ENCODE measurements around the gene EXOC3L4. TPM values are rescaled to one million over a fixed set of nuclear protein-coding genes. Genes with fewer than 3 reads are reported as not detected.
A peak's percentile ranks its signal among the peaks of the same experiment; 100 is the strongest.
"Not testable (repeated sequence)": the region's sequence is repeated elsewhere in the genome, so short reads cannot be mapped to it uniquely, and the experiment has no call there.

EXOC3L4 gene
- 10 to 100 TPM; 16.7 to 29.1 (median 26.1) TPM for total RNA-seq
- long read RNA-seq, donor 1, partial matches to known transcripts = 4 of 17 reads
- long read RNA-seq, donor 1, other reads (novel, unspliced or antisense) = 13 of 17 reads
- long read RNA-seq, donor 2, partial matches to known transcripts = 1 of 8 reads
- long read RNA-seq, donor 2, other reads (novel, unspliced or antisense) = 7 of 8 reads

GRCh38 chr14:103094406-103095209 is at the start of gene EXOC3L4:
Gene EXOC3L4 (plus strand): TSS chr14:103094725. CDS start chr14:103100220, 5,495 bp downstream.
- peak; percentile 83 for ATAC-seq
- peaks cover 25% of the 10 kb centered on the region for H3K4me1 ChIP-seq (ENCODE audit: low read depth)
- DNase-seq = peak; percentile 70 to 71 (median 70)
- no peak within 1 kb of the TSS for H3K4me3 ChIP-seq
- no peaks in the 10 kb centered on the region for H3K36me3 ChIP-seq (ENCODE audit: low read depth)
- intact Hi-C loops (cut with DNase I, micrococcal nuclease) = no loop called here
- no peaks in the 10 kb centered on the region for H3K9me3 ChIP-seq
- TF ChIP-seq CTCF (IDR thresholded peaks at IDR 0.05) = no peak

- DNase-seq (no peak), ATAC-seq (no peak)
- H3K36me3 ChIP-seq (ENCODE audit: low read depth) = no peaks in the 10 kb centered on the region
- intact Hi-C loops (cut with DNase I, micrococcal nuclease) = no loop called here
- H3K9me3 ChIP-seq = no peaks in the 10 kb centered on the region
- peaks cover 5% of the 10 kb centered on the region for H3K4me1 ChIP-seq (ENCODE audit: low read depth)
- H3K4me3 ChIP-seq = no peak overlapping the region
- no peak for TF ChIP-seq CTCF (IDR thresholded peaks at IDR 0.05)
These were observed 49.1 kb upstream of the EXOC3L4 start for GRCh38 chr14:103045371-103045869.

GRCh38 chr14:103047453-103047852 is 47.1 kb upstream of the EXOC3L4 start:
- intact Hi-C loops (cut with DNase I, micrococcal nuclease) = not testable (repeated sequence)

GRCh38 chr14:103050935-103051334 is 43.6 kb upstream of the EXOC3L4 start:
- DNase-seq = no peak
- intact Hi-C loops (cut with DNase I, micrococcal nuclease) = no loop called here
- TF ChIP-seq CTCF (IDR thresholded peaks at IDR 0.05) = no peak
- Histone ChIP-seq H3K4me3 (no peak overlapping the region), H3K36me3 (ENCODE audit: low read depth) (no peaks in the 10 kb centered on the region), H3K4me1 (ENCODE audit: low read depth) (peaks cover 11% of the 10 kb centered on the region), H3K9me3 (no peaks in the 10 kb centered on the region)
- no peak for ATAC-seq

More at GRCh38 chr14:103047453-103047852, 47.1 kb upstream of the EXOC3L4 start:
- H3K4me3 ChIP-seq; H3K36me3 ChIP-seq (ENCODE audit: low read depth); H3K9me3 ChIP-seq; DNase-seq; H3K4me1 ChIP-seq (ENCODE audit: low read depth); ATAC-seq: not testable (repeated sequence)

- DNase-seq = no peak
- no peak for TF ChIP-seq CTCF (IDR thresholded peaks at IDR 0.05)
- Histone ChIP-seq H3K36me3 (ENCODE audit: low read depth) (no peaks in the 10 kb centered on the region), H3K4me3 (no peak overlapping the region), H3K9me3 (no peaks in the 10 kb centered on the region), H3K4me1 (ENCODE audit: low read depth) (peaks cover 14% of the 10 kb centered on the region)
- no peak for ATAC-seq
- intact Hi-C loops (cut with DNase I, micrococcal nuclease) = no loop called here
These were observed 42.1 kb upstream of the EXOC3L4 start for GRCh38 chr14:103052407-103052806.

GRCh38 chr14:103055695-103056094 is 38.8 kb upstream of the EXOC3L4 start:
- no peaks in the 10 kb centered on the region for H3K36me3 ChIP-seq (ENCODE audit: low read depth)
- no peaks in the 10 kb centered on the region for H3K9me3 ChIP-seq
- peaks cover 19% of the 10 kb centered on the region for H3K4me1 ChIP-seq (ENCODE audit: low read depth)
- DNase-seq = no peak
- no peak for ATAC-seq
- intact Hi-C loops (cut with DNase I, micrococcal nuclease) = no loop called here
- no peak overlapping the region for H3K4me3 ChIP-seq
- no peak for TF ChIP-seq CTCF (IDR thresholded peaks at IDR 0.05)
